ENCODE results near the gene ARHGAP19. TPM values are rescaled to one million over a fixed set of nuclear protein-coding genes. Genes with fewer than 3 reads are reported as not detected.
A peak's percentile ranks its signal among the peaks of the same experiment; 100 is the strongest.
"Not testable (repeated sequence)": the region's sequence is repeated elsewhere in the genome, so short reads cannot be mapped to it uniquely, and the experiment has no call there.

Gene ARHGAP19
- total RNA-seq, 1 donor from 2014 or later, result 12.3 TPM

- no peak for DNase-seq (ENCODE audit: low read depth, low spot score)
Observed at GRCh38 chr10:97321032-97321803, 28.8 kb upstream of the ARHGAP19 start.

GRCh38 chr10:97320480-97321031, 28.1 kb upstream of the ARHGAP19 start:
- no peak for DNase-seq (ENCODE audit: low read depth, low spot score)

- no peak for DNase-seq (ENCODE audit: low read depth, low spot score)
Observed at GRCh38 chr10:97319671-97320479, 27.4 kb upstream of the ARHGAP19 start.

GRCh38 chr10:97318772-97319651, 26.6 kb upstream of the ARHGAP19 start, which contains the start of gene FRAT1:
TSS of gene FRAT1 (plus strand) at chr10:97319271. CDS start at chr10:97319454, 183 bp downstream.
- DNase-seq (ENCODE audit: low read depth, low spot score), result peak; percentile 62

- DNase-seq (ENCODE audit: low read depth, low spot score), result no peak
Observed at GRCh38 chr10:97314671-97315070, 22.2 kb upstream of the ARHGAP19 start.

- no peak for DNase-seq (ENCODE audit: low read depth, low spot score)
Observed at GRCh38 chr10:97312897-97313296, 20.5 kb upstream of the ARHGAP19 start.

- DNase-seq (ENCODE audit: low read depth, low spot score), result no peak
Observed at GRCh38 chr10:97311111-97311626, 18.7 kb upstream of the ARHGAP19 start.

- no peak for DNase-seq (ENCODE audit: low read depth, low spot score)
Observed at GRCh38 chr10:97307866-97308780, 15.7 kb upstream of the ARHGAP19 start.

GRCh38 chr10:97307441-97307840, 15.0 kb upstream of the ARHGAP19 start:
- no peak for DNase-seq (ENCODE audit: low read depth, low spot score)

GRCh38 chr10:97302088-97302791, 9.8 kb upstream of the ARHGAP19 start:
- no peak for DNase-seq (ENCODE audit: low read depth, low spot score)

- no peak for DNase-seq (ENCODE audit: low read depth, low spot score)
Observed at GRCh38 chr10:97300980-97301379, 8.5 kb upstream of the ARHGAP19 start.

GRCh38 chr10:97298223-97298571, 5.8 kb upstream of the ARHGAP19 start:
- DNase-seq (ENCODE audit: low read depth, low spot score), result no peak

GRCh38 chr10:97297556-97298222, 5.3 kb upstream of the ARHGAP19 start:
- no peak for DNase-seq (ENCODE audit: low read depth, low spot score)

GRCh38 chr10:97292862-97293198, 393 bp upstream of the ARHGAP19 start:
- DNase-seq (ENCODE audit: low read depth, low spot score), result no peak

- no peak for DNase-seq (ENCODE audit: low read depth, low spot score)
Observed at GRCh38 chr10:97291357-97292096, 910 bp downstream of the ARHGAP19 start.

GRCh38 chr10:97290576-97291356, 1.7 kb downstream of the ARHGAP19 start:
- DNase-seq (ENCODE audit: low read depth, low spot score), result not testable (repeated sequence)

- DNase-seq (ENCODE audit: low read depth, low spot score), result not testable (repeated sequence)
Observed at GRCh38 chr10:97290076-97290475, 2.4 kb downstream of the ARHGAP19 start.
